ENCODE results near the gene SPRYD4. TPM values are rescaled to one million over a fixed set of nuclear protein-coding genes. Genes with fewer than 3 reads are reported as not detected.
"Not testable (repeated sequence)": the region's sequence is repeated elsewhere in the genome, so short reads cannot be mapped to it uniquely, and the experiment has no call there.

The SPRYD4 gene
- total RNA-seq, 1 donor from 2014 or later = 3.2 TPM

- H3K27me3 ChIP-seq = no peaks in the 10 kb centered on the region
- no peak overlapping the region for H3K27ac ChIP-seq
- no peaks in the 10 kb centered on the region for H3K4me1 ChIP-seq
- H3K9me3 ChIP-seq = no peaks in the 10 kb centered on the region
- intact Hi-C loops (cut with DNase I) = no loop called here
- peaks cover 6% of the 10 kb centered on the region for H3K36me3 ChIP-seq
- no peak overlapping the region for H3K4me3 ChIP-seq
- ATAC-seq (no peak), DNase-seq (no peak)
- TF ChIP-seq CTCF (IDR thresholded peaks at IDR 0.05) = no peak
Measured at GRCh38 chr12:56431850-56432249, 36.5 kb upstream of the SPRYD4 start.

DNA sequence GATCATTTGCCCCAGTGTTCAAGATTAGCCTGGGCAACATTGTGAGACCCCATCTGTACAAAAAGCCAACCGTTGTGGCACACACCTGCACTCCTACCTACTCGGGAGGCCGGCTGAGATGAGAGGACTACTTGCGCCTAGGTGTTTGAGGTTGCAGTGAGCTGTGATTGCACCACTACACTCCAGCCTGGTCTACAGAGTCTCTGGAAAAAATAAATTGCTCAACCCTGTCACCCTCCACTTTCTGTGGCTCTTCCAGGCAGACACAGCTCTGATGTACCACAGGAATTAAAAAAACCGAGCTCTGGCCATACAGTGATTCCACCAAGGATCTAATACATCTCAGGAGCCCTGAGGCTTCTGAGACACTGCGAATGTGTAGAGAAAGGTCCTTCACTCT, 33.5 kb upstream of the SPRYD4 start:
- no peaks in the 10 kb centered on the region for H3K4me1 ChIP-seq
- H3K27ac ChIP-seq = no peak overlapping the region
- ATAC-seq = no peak
- no peak for TF ChIP-seq CTCF (IDR thresholded peaks at IDR 0.05)
- H3K27me3 ChIP-seq = no peaks in the 10 kb centered on the region
- DNase-seq = no peak
- H3K36me3 ChIP-seq = no peaks in the 10 kb centered on the region
- intact Hi-C loops (cut with DNase I) = no loop called here
- no peaks in the 10 kb centered on the region for H3K9me3 ChIP-seq
- H3K4me3 ChIP-seq = no peak overlapping the region

- no peak overlapping the region for H3K27ac ChIP-seq
- no peaks in the 10 kb centered on the region for H3K9me3 ChIP-seq
- no peaks in the 10 kb centered on the region for H3K36me3 ChIP-seq
- H3K27me3 ChIP-seq = no peaks in the 10 kb centered on the region
- TF ChIP-seq CTCF (IDR thresholded peaks at IDR 0.05) = no peak
- intact Hi-C loops (cut with DNase I) = no loop called here
- DNase-seq (no peak), ATAC-seq (no peak)
- H3K4me3 ChIP-seq = no peak overlapping the region
- H3K4me1 ChIP-seq = no peaks in the 10 kb centered on the region
Measured at GRCh38 chr12:56437430-56438176, 30.8 kb upstream of the SPRYD4 start.

- H3K4me3 ChIP-seq; ATAC-seq; H3K9me3 ChIP-seq; H3K27ac ChIP-seq; H3K27me3 ChIP-seq; intact Hi-C loops (cut with DNase I); H3K4me1 ChIP-seq; H3K36me3 ChIP-seq; DNase-seq: not testable (repeated sequence)
Measured at GRCh38 chr12:56443208-56443607, 25.2 kb upstream of the SPRYD4 start.

DNA sequence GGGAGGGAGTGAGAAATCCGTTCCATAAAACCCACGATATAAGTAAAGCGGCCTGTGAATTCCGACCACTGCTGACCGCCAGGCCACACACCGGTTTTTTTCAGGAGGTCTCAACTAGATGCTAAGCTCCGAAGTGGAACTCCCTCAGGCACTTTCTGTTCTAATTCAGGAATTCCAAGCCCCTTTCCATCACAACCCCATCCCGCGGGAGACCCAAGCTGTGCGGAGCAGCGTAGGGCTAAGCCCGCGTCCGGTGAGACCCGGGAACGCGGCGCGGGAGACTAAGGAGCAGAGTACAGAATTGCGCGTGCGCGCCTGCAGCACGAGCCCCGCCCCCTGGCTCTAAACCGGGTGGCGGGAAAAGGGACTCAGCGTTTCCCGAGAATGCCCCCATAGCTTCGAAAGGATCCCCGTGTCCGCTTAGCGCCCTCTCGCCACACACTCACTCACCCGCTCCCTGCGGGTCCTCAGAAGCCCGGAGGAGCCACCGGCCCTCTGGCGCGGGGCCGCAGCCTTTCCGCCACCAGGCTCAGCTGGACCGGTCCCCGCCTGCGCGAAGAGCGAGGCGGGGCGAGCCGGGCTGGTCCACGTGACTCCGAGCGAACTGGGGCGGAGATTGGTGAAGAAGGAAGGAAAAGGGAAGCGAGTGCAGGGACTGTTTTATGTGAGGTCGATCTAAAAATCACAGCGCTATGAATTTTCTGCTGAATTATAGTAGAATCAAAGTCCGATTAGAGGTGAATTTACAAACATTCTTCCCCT, 19.3 kb upstream of the SPRYD4 start, which contains the start of gene TIMELESS:
Gene TIMELESS (minus strand): TSS at position 567 of the 762 bp plus-strand sequence. CDS start 15,256 bp downstream, outside the sequence.
- peak; percentile 98 for ATAC-seq
- Histone ChIP-seq H3K4me1 (peaks cover 12% of the 10 kb centered on the region), H3K27ac (peak within 1 kb of the TSS; percentile 82), H3K27me3 (no peaks in the 10 kb centered on the region), H3K36me3 (no peaks in the 10 kb centered on the region), H3K4me3 (peak within 1 kb of the TSS; percentile 74), H3K9me3 (no peaks in the 10 kb centered on the region)
- DNase-seq = peak; percentile 95
- no peak for TF ChIP-seq CTCF (IDR thresholded peaks at IDR 0.05)
- intact Hi-C loops (cut with DNase I) = no loop called here

DNA sequence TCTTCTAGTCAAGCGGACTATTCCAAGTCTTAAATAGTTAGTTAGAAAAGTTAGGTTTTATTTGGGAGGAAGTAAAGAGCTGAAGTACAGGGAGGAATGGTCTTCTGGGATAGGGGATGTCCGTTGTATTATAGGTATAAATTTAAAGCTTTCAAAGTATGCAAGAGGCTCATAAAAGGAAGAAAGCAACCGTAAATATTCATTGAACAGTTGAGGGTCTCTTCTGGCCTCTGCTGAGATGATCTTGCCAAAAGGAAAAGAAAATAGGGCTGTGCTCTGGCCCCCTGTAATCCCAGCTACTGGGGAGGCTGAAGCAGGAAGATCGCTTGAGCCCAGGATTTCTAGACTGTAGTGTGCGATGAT, 18.8 kb upstream of the SPRYD4 start:
- Histone ChIP-seq H3K27me3 (no peaks in the 10 kb centered on the region), H3K9me3 (no peaks in the 10 kb centered on the region), H3K27ac (peak overlapping the region; percentile 82), H3K36me3 (no peaks in the 10 kb centered on the region), H3K4me3 (peak overlapping the region; percentile 74), H3K4me1 (peaks cover 12% of the 10 kb centered on the region)
- ATAC-seq (no peak), DNase-seq (no peak)
- no peak for TF ChIP-seq CTCF (IDR thresholded peaks at IDR 0.05)
- intact Hi-C loops (cut with DNase I) = no loop called here

Data from upper lobe of right lung (tissue), 1 donor.